SK-MEL-5 (cell line): ENCODE data around the gene TRAF1. TPM values are rescaled to one million over a fixed set of nuclear protein-coding genes. Genes with fewer than 3 reads are reported as not detected.

Experiments
- DNase-seq: peaks from one replicate; pipeline ENCODE4 v3.0.0-alpha.2; 2016; ENCODE audit warnings: low read depth, low spot score
- in situ Hi-C: cut with HindIII; loops from 2 replicates; pipeline ENCODE4 v1.10.0; 2016; ENCODE audit warnings: low sequenced_read_pairs, high pct_unique_total_duplicates, low pct_unique_long_range_greater_than_20kb
- total RNA-seq: library from RNA; depleted of rRNA; stranded (reverse); fragments of >200 nt; shearing (Covaris generic); gene quantifications from 2 replicates; pipeline ENCODE4 v1.2.3, GENCODE V29; 2014

TRAF1 gene
- total RNA-seq, 1 experiment from 2014 or later: 0.32 TPM

- DNase-seq: no peak
- in situ Hi-C loops: no loop called here
Measured at GRCh38 chr9:120901755-120902568, 24.6 kb downstream of the TRAF1 start.

- in situ Hi-C loops: no loop called here
- DNase-seq: no peak
Measured at GRCh38 chr9:120900824-120901223, 25.8 kb downstream of the TRAF1 start.

- no peak for DNase-seq
- in situ Hi-C loops: no loop called here
Measured at GRCh38 chr9:120899490-120900068, 27.0 kb downstream of the TRAF1 start.

DNA sequence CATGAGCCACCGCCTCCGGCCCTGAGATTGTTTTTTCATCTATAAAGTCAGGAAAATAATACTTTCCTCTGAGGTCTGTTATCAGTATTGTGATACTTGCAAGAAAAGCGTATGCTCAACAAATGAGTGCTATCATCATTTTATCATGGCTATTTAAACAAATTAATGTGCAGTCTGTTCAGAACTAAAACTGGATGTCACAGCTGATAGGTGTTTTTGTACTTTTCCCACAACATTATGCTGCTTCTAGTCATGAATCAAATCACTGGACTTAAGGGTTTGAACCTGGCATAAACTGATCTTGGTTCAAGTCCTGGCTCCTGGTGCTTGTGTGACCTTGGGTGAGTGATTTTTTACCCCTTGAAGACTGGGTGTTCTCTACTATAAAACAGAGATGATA lies 28.2 kb downstream of the TRAF1 start:
- no peak for DNase-seq
- in situ Hi-C loops: no loop called here

- in situ Hi-C loops: no loop called here
- DNase-seq: no peak
Measured at GRCh38 chr9:120895951-120896350, 30.6 kb downstream of the TRAF1 start.

DNA sequence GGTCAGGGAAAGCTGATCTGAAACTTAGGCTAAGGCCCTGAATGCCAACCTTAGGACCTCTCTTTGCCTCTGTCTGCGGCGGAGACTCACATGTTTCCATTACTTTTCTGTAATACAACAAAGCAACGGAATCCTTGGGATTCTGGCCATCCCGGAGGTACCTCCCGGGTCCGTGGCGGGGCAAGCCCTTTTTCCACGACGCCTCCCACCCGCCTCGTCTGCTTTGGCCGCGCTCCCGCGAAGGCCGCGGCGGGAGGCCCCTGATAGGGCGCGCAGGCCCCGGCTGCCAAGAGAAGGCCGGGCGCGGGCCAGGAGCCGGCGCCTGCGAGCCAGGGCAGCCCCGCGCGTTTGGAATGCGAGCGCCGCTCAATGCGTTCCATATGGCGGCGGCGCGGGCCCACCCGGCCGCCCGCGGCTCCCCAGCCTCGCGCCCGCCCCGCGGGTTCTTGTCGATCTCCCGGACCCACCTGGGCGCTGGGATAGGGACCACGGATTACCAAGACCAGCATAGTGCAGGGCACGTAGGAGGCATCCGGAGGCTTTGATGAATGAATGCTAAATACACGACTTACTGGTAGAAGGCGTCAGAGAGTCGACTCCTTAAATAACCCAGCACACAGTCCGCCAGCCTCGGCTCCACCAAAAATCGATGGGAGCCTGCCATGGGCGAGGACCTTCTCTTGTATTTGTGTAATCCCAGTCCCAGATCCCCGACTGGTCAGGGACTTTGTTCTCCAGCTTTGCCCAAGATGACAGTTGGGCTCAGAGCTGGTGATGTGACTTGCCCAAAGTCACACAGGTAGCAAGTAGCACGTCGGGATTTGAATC lies 32.1 kb downstream of the TRAF1 start:
- DNase-seq: no peak
- in situ Hi-C loops: no loop called here

DNA sequence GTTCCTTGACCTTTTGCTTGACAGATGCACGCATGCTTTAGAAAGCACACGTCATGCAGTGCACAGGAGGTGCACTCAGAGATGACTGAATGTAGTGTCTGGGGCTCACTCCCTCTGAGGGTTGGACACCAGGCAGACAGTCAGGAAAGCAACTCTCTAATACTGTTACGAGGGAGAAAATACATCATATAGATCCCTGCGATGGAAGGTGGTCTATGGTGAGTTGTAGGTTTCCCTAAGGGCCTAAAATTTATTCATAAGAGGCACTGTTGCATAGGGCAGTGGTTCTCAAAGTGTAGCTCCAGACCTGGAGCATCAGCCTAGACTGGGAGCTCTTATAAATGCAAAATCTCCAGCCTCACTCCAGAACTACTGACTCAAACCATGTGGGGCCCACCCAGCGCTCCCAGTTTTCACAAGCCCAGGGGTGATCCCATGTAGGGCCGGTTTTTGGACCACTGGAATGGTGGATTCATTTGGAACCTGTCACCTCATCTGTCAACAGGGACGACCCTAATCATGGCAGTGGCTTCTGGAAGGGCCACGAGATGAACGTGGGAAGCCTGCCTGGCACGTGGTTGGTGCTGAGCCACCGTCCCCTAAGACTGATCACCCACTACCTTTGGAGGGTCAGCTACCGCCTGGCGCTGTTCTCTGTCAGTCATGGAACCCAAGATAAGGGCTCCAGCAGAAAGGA lies 32.8 kb downstream of the TRAF1 start:
- no peak for DNase-seq
- in situ Hi-C loops: no loop called here

- in situ Hi-C loops: no loop called here
- DNase-seq: peak; percentile 16
Measured at GRCh38 chr9:120892748-120893610, 33.6 kb downstream of the TRAF1 start.

GRCh38 chr9:120891884-120892747 lies 34.5 kb downstream of the TRAF1 start:
- DNase-seq: no peak
- in situ Hi-C loops: no loop called here

DNA sequence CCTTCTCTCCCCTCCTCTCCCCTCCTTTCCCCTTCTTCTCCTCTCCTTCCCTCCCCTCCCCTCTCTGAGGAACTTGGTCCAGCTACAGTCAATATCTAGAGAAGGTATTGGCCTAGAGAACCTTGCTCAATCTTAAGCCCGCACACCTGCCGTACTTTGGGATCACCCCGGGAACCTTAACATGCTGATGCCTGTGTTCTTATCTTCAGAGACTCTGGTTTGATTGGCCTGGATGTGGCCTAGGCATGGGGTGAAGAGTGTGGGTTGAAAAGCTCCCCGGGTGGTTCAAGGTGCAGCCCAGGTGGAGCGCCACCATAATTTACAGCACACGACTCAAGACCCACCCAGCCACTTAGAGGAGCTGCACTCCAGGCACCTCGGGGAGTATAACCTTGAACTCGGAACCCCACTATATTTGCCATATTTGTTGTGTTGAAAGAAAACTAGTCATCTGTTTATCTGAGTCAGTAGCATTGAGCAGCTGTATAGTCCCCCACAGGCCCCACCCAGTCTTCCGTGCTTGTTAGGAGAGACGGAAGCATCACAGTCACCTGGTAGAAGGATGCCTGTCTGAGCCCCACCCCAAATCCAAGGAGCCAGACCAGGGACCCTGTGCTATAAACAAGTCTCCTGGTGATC lies 35.2 kb downstream of the TRAF1 start:
- in situ Hi-C loops: no loop called here
- no peak for DNase-seq

GRCh38 chr9:120890320-120891244 lies 36.0 kb downstream of the TRAF1 start:
- in situ Hi-C loops: no loop called here
- DNase-seq: no peak

- in situ Hi-C loops: no loop called here
- no peak for DNase-seq
Measured at GRCh38 chr9:120889606-120890271, 36.9 kb downstream of the TRAF1 start.

DNA sequence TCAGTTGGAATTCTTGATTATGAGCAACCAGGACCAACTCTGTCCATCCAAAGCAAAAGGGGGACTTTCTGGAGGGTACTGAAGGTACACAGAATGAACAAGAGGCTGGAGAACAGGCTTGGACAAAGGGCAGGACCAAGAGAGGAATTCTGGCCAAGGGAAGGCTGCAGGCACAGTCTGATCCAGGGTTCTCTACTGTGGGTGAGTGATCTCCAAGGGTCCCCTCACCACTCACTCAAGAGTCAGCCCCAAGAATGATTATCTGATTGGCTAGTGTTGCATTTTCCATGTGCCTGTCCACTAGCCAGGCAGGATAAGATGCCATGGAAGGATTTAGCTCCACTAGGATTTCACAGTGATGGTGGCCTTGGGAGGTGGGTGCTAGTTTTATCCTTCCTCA lies 38.0 kb downstream of the TRAF1 start:
- no peak for DNase-seq
- in situ Hi-C loops: no loop called here

GRCh38 chr9:120886490-120886967 lies 40.1 kb downstream of the TRAF1 start:
- in situ Hi-C loops: no loop called here
- no peak for DNase-seq
